Stimulated activated CD4-positive, alpha-beta T cell treated with anti-CD3 and anti-CD28 coated beads, TNF-alpha, amount 100 ng/mL, for 4 hours (primary cell): ENCODE data around the gene PSTPIP2.
"Not testable (repeated sequence)": the region's sequence is repeated elsewhere in the genome, so short reads cannot be mapped to it uniquely, and the experiment has no call there.

Source experiments
- DNase-seq, 3 experiments: peaks; one replicate each; pipeline ENCODE4 v3.0.0-alpha.2; 2020; ENCODE audit warnings: low read depth in 3 of 3

PSTPIP2 gene

DNA sequence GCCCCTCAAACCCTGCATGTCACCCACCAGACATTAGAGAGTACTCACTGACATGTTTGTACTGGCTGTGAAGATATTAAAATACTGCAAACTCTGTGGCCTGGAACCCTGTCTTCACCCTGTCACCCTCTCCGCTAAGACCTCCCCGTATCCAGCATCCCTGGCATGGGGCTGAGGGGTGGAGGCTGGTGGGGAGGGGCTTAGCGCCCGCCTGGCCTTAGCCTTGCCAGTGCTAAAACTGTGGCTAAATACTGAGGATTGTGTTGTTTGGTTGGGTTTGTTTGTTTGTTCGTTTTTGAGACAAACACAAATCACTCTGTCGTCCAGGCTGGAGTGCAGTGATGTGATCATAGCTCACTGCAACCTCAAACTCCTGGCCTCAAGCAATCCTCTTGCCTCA, 1.8 kb downstream of the PSTPIP2 start:
- no peak for DNase-seq

GRCh38 chr18:46069524-46069923, 2.5 kb downstream of the PSTPIP2 start:
- DNase-seq = no peak

DNA sequence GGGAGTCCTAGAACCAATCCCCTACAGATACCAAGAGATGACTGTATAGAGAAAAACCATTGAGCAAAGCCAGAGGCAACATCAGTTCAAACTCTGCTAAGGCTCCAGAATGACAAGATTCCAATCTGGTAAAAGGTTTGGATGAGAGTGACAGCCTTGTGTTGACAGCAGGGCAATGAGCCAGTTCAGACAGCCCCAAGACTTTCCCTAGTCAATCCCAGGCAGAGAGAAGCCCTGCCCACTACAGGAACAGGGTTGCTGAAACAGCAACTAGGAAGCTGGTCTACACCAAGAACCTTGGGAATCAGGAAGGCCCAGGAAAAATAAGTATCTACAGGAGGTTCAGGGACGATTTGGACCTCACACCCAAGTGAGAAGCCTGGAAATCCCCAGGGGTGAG, 3.3 kb downstream of the PSTPIP2 start:
- no peak for DNase-seq

DNA sequence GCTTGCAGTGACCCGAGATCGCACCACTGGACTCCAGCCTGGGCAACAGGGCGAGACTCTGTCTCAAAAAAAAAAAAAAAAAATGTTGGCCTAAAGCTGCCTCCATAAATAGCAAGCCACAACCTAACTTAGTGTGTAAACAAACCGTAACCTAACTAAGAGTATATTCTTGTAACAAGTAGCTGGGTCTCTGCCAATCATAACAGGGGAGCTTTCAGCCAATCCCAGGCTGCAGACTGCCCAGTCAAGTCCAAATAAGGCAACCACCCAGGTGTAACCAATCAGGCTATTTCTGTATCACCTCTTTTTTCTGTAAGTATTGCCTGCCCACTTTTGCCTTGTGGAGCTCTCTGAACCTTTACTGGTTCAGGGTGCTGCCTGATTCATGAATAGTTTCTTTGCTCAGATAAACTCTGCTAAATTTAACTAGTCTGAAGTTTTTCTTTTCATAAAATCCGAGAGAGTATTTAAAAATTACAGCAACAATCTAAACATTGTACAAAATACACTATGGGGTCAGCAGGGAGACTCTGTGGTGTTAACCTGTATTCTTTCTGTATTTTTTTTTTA, 4.5 kb downstream of the PSTPIP2 start:
- DNase-seq = no peak

GRCh38 chr18:46062781-46063180, 9.3 kb downstream of the PSTPIP2 start:
- no peak for DNase-seq

DNA sequence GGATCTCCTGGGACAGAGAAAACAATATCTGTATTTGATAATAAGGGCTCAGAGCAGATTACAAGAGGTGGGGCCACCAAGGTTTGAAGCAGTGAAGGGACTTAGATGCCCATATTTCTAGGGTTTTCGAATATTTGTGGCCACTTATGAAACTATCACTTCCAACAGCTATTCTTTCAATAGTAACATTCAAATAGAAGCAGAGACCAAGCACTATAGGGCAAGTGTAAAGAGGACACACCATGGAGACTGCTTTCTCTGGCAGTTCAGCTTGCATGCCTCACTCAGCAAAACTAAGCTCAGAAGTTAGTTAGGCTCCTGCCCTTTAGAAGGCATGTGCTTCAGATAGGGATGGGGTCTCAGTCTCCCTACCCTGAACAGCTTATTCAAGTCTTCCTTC, 10.3 kb downstream of the PSTPIP2 start:
- DNase-seq = no peak

GRCh38 chr18:46061387-46061786, 10.7 kb downstream of the PSTPIP2 start:
- DNase-seq = no peak

DNA sequence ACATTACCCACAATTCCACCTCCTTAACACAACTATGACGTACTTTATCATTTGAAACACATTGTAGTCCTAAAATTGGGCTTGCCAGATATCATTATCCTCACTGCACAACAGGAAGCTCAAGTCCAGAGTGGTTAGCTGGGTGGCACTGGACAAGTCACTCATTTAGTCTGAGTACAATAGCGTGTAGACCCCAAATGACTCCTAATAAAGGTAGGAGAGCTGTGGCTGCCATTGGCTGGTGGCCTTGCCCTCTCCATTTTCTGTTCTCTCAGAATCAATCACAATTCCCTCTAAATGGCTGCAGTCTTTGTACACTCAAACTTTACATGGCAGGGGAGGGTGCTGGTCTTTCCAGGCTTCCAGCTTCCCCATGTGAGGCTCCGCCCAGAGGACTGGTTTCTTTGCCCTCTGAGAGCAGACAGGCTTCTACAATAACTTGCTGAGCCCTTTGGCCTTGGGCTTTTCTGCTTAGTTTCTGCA, 11.7 kb downstream of the PSTPIP2 start:
- DNase-seq = no peak

DNA sequence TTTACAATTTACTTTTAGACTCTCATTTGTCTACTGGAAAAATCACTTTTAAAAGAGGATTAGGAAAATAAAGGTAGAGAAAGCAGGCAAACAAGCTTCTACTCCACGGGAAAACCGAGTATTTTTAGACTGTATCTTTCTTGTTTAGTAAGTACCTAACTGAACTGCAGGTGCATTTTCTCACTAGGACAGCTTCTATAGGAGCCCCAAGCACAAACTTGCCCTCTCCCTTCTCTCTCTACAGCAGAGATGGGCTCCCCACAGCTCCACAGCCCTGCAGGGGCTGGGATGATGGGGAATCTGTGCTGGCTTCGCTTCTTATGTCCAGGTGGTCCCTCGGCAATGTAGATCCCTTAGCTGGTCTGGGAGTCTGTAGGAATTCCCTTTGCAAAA, 16.2 kb downstream of the PSTPIP2 start:
- no peak for DNase-seq

DNA sequence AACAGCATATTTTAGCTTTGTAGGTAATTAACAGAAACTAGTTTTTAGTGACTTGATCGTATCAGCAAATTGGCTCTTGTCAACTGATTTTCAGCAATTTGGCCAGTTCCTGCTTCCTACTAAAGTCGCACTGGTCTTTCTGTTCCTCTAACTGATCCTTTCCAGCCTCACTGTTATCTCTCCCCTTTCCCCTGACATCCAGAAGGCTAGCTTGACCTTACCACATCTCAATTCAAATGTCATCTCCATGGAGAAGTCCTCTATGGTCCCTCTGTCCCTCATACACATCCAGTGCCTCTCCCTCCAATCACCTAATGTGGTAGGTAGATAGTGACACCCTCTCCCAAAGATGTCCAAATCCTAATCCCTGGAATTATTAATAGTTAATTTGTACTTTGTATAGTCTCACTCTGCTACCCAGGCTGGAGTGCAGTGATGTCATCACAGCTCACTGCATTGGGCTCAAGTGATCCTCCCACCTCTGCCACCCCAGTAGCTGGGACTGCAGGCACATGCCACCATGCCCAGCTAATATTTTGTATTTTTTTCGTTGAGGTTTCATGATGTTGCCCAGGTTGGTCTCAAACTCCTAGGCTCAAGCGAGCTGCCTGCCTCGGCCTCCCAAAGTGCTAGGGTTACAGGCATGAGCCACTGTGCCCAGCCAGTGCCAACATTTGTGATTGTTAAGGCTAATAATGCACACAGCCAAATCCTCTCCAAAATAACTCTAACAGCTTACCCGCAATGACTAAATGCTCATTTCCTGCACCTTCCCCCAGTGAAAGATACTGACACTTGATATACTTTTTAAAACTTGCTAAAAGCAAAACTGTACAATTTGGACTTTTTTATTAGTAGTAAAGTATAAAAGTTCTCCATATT, 16.9 kb downstream of the PSTPIP2 start:
- no peak for DNase-seq

GRCh38 chr18:46053368-46054095, 18.5 kb downstream of the PSTPIP2 start:
- no peak for DNase-seq

DNA sequence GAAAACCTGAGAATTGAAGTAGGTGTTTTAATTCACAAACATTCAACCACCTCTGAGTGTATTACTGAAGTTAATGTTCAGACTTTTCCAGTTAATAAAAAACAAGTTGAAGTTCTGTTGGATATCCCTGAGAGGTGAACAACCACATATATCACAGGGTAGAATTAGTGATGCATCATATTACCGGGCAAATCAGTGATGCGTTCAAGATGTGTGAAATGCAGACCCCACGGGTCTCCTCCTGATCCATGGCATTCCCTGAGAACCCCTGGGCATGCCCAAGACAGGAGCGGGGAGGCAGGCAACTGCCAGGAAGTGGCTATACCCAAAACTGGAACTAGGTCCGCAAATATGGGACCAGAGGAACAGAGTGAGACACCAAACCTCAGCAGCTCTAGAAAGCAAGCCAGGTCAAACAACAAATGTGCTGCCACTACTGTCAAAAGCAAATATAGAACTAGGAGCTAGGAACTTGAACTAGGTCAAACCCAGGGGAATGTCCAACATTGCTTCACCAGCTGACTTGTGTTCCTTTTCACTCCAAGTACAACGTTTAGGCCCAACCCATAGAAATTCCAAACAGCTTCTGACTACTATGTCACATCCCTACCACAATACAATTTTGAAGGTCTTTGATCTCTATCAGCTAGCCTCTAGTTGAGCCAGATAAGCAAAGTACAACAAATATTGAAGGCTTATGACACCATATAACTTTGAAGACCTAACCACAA, 20.2 kb downstream of the PSTPIP2 start:
- DNase-seq = no peak

GRCh38 chr18:46050268-46050667, 21.8 kb downstream of the PSTPIP2 start:
- DNase-seq = no peak

- no peak for DNase-seq
These were observed 23.4 kb downstream of the PSTPIP2 start for GRCh38 chr18:46048641-46049040.

DNA sequence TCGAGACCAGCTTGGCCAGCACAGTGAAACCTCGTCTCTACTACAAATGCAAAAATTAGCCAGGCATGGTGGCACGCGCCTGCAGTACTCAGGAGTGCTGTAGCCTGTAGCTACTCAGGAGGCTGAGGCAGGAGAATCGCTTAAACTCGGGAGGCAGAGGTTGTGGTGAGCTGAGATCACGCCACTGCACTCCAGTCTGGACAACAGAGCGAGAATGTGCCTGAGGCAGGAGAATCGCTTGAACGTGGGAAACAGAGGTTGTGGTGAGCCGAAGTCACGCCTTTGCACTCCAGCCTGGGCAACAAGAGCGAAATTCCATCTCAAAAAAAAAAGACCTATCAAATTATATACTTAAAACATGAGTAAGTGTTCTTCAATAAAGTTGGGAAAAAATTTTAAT, 24.7 kb downstream of the PSTPIP2 start:
- not testable (repeated sequence) for DNase-seq

DNA sequence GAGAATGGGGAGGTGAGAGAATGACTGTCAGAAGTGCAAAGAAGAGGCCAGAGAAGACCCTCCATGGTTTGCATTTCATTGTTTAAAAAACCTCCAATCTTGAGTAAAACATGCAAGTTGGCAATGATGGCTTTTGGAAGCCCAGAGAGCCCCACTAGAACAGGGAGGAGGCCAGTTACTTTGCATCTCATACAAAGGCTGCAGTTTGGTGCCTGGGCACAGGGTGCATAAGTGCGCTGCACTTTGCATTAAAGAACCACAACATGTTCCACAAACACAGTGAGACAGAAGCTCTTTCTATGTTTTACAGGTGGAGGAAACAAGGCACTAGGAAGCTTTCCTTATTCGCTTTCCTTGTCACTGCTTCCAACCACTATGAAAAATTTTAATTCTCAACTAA, 25.4 kb downstream of the PSTPIP2 start:
- no peak for DNase-seq

- no peak for DNase-seq
These were observed 25.9 kb downstream of the PSTPIP2 start for GRCh38 chr18:46046126-46046525.

DNA sequence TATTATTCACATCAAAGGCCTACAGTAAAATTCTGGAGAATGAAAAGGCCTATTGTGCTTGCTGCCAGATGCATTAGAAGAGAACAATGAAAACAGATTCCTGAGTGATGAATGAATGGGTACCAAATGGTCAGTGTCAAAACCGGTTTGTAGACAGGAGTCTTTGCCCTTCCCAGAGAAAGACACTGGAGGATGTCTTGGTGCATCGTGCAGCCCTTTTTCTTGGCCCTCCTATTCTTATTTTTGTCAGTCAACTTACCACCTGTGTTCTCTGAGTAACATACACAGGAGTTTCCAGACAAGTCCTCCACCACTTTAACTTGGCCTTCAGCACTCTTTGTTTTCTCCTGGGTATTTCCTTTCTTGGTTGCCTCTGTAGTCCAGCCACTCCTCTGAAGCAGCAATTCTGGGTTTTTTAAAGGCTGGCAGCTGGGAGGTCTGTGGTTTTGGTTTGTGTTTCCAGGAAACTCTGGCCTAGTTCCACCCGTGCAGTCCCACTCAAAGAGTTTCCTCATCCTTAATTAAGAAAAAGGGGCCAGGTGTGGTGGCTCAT, 29.4 kb downstream of the PSTPIP2 start:
- DNase-seq = no peak

- no peak for DNase-seq
These were observed 31.3 kb downstream of the PSTPIP2 start for GRCh38 chr18:46040747-46041104.

DNA sequence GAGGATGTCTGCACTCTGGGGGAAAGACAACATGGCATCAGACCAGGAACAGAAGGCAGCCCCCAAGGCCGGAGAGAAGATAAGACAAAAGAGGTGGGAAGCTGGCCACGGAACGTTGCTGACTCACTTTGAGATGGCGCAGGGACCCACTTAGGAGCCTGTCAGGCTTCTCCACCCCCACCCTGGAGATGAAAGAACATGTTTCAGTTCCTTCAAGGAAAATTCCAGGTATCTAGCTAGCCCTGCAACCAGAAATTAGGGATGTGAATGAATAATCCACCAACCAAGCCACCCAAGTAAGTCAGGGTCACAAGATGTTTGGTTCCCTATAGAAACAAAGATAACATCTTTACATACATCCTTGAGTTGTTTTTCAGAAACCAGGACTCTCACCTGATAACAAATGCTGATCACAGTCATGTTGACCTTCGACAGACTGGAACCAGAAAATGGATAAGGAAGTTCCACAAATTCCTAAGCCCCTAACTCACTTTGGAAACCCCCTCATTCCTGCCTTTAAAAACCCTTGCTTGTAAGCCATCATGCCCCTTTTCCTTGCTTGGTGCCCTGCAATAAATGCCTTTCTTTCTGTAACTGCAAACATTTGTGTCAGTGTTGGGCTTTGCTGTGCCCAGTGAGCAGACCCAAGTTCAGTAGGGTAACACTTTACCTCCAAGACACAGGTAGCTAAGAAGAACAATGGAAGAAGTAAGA, 31.9 kb downstream of the PSTPIP2 start:
- no peak for DNase-seq
